IMR-90 (cell line): ENCODE data around the gene SDK1.

Experiments
- BHLHE40 ChIP-seq: fragments of 150-350 bp; IDR thresholded peaks from 2 replicates; pipeline ENCODE4 v1.6.1; 2016; ENCODE audit warnings: mild to moderate bottlenecking, low read depth, low read length
- MXI1 ChIP-seq: IDR thresholded peaks from 2 replicates; pipeline ENCODE4 v1.6.1; 2012; ENCODE audit warnings: low read depth, mild to moderate bottlenecking, low read length, moderate library complexity, borderline replicate concordance
- POLR2A ChIP-seq: IDR thresholded peaks from 2 replicates; pipeline ENCODE4 v1.6.1; 2012; ENCODE audit warnings: mild to moderate bottlenecking, low read depth, low read length
- RFX5 ChIP-seq: IDR thresholded peaks from 2 replicates; pipeline ENCODE4 v1.8.0; 2012; ENCODE audit warnings: low read depth, mild to moderate bottlenecking, low read length, moderate library complexity
- SMC3 ChIP-seq: fragments of 150-350 bp; IDR thresholded peaks from 2 replicates; pipeline ENCODE4 v1.6.1; 2016; ENCODE audit warnings: low read depth, mild to moderate bottlenecking, antibody characterized with exemption, low read length, moderate library complexity
- TF ChIP-seq, protein P1 (sequence below): conservative IDR thresholded peaks from 2 replicates; pipeline ENCODE4 v1.5.1; 2012; ENCODE audit warnings: mild to moderate bottlenecking, low read depth, low read length, improper control_type of control experiment
- TF ChIP-seq, protein P2 (sequence below): fragments of 150-350 bp; IDR thresholded peaks from 2 replicates; pipeline ENCODE4 v1.6.1; 2017; ENCODE audit warnings: mild to moderate bottlenecking, antibody characterized with exemption, low read length, low read depth

DNA sequence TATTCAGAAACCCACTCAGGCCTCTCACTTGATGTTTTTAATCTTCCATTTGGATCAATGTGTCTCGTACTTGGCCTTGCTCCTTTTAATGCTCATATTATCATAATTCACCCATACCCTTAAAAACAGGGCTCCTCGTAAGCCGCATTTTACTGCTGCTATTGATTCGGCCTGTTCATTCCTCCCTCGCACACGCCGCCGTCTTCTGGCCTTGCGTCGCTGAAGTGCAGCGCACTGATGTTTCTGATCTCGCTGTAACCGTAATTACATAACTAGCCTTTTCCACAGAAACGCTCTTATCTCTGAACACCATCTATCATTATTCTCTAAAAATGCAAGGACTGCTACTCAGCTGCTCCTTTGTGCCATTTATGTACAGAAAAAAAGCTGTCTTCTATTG lies 836.5 kb downstream of the SDK1 start:
- no peak for TF ChIP-seq BHLHE40
- no peak for TF ChIP-seq MXI1
- TF ChIP-seq, protein P1, sequence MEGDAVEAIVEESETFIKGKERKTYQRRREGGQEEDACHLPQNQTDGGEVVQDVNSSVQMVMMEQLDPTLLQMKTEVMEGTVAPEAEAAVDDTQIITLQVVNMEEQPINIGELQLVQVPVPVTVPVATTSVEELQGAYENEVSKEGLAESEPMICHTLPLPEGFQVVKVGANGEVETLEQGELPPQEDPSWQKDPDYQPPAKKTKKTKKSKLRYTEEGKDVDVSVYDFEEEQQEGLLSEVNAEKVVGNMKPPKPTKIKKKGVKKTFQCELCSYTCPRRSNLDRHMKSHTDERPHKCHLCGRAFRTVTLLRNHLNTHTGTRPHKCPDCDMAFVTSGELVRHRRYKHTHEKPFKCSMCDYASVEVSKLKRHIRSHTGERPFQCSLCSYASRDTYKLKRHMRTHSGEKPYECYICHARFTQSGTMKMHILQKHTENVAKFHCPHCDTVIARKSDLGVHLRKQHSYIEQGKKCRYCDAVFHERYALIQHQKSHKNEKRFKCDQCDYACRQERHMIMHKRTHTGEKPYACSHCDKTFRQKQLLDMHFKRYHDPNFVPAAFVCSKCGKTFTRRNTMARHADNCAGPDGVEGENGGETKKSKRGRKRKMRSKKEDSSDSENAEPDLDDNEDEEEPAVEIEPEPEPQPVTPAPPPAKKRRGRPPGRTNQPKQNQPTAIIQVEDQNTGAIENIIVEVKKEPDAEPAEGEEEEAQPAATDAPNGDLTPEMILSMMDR, result no peak
- TF ChIP-seq POLR2A, result no peak
- TF ChIP-seq, protein P2, sequence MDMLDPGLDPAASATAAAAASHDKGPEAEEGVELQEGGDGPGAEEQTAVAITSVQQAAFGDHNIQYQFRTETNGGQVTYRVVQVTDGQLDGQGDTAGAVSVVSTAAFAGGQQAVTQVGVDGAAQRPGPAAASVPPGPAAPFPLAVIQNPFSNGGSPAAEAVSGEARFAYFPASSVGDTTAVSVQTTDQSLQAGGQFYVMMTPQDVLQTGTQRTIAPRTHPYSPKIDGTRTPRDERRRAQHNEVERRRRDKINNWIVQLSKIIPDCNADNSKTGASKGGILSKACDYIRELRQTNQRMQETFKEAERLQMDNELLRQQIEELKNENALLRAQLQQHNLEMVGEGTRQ, result no peak
- no peak for TF ChIP-seq RFX5
- TF ChIP-seq SMC3, result no peak
